ENCODE data around the gene SLC47A2. TPM values are rescaled to one million over a fixed set of nuclear protein-coding genes. Genes with fewer than 3 reads are reported as not detected.

SLC47A2 gene
- total and polyA plus RNA-seq, 2 of the 13 experiments (the other 11 are each of a cell fraction or from before 2014, with no cell fraction given): 0.04 TPM; not detected in 1

DNA sequence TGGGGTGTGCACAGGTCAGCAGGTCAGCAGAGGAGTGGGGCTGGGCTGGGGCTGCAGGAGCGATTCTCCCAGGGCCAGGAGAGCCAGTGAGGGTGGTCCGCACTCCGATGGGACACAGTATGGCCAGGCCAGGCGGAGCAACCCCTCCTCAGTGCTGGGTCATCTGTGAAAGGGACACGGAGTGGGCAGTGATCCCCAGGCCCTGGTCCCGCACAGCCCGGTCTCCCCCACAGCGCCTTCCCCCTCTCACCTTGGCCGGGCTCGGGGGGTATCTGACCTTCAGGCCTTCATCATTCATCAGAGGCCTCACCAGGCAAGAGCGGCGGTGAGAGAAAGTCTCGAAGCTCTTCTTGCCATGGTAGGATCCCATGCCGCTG lies 21.7 kb upstream of the SLC47A2 start:
- no TSS peak for BruUV-seq (replicated peaks)
- Histone ChIP-seq H3K4me1 (ENCODE audit: insufficient read depth, low read length) (peaks cover 62% of the 10 kb centered on the region), H3K79me2 (ENCODE audit: insufficient read depth, low read length) (no peaks in the 10 kb centered on the region), H3K36me3 (replicated peaks in 1 of 2; ENCODE audit: control insufficient read depth in 1 of 2, insufficient read depth in 2 of 2, low read length in 2 of 2) (no peaks in the 10 kb centered on the region), H3K4me3 (replicated peaks in 1 of 3; ENCODE audit: insufficient read depth in 1 of 3, low read depth in 2 of 3, low read length in 3 of 3) (no peak overlapping the region), H3K4me2 (ENCODE audit: low read depth, low read length) (no peak overlapping the region), H2AFZ (ENCODE audit: low read length) (no peak overlapping the region), H3K27ac (ENCODE audit: extremely low read length, insufficient read depth, low read length) (no peak overlapping the region), H3K9me3 (ENCODE audit: low read length) (no peaks in the 10 kb centered on the region), H3K9ac (ENCODE audit: insufficient read depth, low read depth, low read length) (no peak overlapping the region), H3K27me3 (ENCODE audit: control insufficient read depth in 1 of 2, insufficient read depth in 2 of 2, low read length in 2 of 2) (no peaks in the 10 kb centered on the region; a peak in 1 of 5 replicates), H4K20me1 (ENCODE audit: insufficient read depth, low read length) (no peaks in the 10 kb centered on the region)
- ChIA-PET CTCF (ENCODE audit: low intra/inter-chr PET ratio, low total read pairs) (no interaction called here), POLR2A (no interaction called here)
- DNase-seq (ENCODE audit: low spot score) (no peak), FAIRE-seq (no peak), ATAC-seq (no peak)
- WGBS (ENCODE audit: low lambda C conversion rate): 97% methylated on average over 12 of the region's 14 CpGs
- in situ Hi-C loops (cut with HindIII; ENCODE audit: extremely low pct_ligation_motif_present, low pct_unique_long_range_greater_than_20kb): no loop called here
- intact Hi-C loops (cut with micrococcal nuclease; ENCODE audit: unreplicated experiment): no loop called here
- TF ChIP-seq ZNF343 (CRISPR knock-in tag; IDR thresholded peaks at IDR 0.05) (no peak), ZNF335 (CRISPR knock-in tag; IDR thresholded peaks at IDR 0.05) (no peak), ZNF282 (IDR thresholded peaks at IDR 0.05; ENCODE audit: partially characterized antibody) (no peak), ZNF296 (CRISPR knock-in tag; conservative IDR thresholded peaks at IDR 0.05) (no peak), ZNF256 (CRISPR knock-in tag; conservative IDR thresholded peaks at IDR 0.05) (no peak), ZNF329 (CRISPR knock-in tag; IDR thresholded peaks at IDR 0.05; ENCODE audit: low read depth) (no peak), PRMT3 (CRISPR knock-in tag; IDR thresholded peaks at IDR 0.05; ENCODE audit: borderline replicate concordance, low read depth) (no peak), ZNF326 (CRISPR knock-in tag; IDR thresholded peaks at IDR 0.05; ENCODE audit: borderline replicate concordance) (no peak)
- TF ChIP-seq, protein P1, sequence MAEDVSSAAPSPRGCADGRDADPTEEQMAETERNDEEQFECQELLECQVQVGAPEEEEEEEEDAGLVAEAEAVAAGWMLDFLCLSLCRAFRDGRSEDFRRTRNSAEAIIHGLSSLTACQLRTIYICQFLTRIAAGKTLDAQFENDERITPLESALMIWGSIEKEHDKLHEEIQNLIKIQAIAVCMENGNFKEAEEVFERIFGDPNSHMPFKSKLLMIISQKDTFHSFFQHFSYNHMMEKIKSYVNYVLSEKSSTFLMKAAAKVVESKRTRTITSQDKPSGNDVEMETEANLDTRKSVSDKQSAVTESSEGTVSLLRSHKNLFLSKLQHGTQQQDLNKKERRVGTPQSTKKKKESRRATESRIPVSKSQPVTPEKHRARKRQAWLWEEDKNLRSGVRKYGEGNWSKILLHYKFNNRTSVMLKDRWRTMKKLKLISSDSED (CRISPR knock-in tag; IDR thresholded peaks at IDR 0.05): no peak
- TF ChIP-seq, protein P2, sequence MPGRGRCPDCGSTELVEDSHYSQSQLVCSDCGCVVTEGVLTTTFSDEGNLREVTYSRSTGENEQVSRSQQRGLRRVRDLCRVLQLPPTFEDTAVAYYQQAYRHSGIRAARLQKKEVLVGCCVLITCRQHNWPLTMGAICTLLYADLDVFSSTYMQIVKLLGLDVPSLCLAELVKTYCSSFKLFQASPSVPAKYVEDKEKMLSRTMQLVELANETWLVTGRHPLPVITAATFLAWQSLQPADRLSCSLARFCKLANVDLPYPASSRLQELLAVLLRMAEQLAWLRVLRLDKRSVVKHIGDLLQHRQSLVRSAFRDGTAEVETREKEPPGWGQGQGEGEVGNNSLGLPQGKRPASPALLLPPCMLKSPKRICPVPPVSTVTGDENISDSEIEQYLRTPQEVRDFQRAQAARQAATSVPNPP (CRISPR knock-in tag; IDR thresholded peaks at IDR 0.05): no peak
- TF ChIP-seq, protein P3, sequence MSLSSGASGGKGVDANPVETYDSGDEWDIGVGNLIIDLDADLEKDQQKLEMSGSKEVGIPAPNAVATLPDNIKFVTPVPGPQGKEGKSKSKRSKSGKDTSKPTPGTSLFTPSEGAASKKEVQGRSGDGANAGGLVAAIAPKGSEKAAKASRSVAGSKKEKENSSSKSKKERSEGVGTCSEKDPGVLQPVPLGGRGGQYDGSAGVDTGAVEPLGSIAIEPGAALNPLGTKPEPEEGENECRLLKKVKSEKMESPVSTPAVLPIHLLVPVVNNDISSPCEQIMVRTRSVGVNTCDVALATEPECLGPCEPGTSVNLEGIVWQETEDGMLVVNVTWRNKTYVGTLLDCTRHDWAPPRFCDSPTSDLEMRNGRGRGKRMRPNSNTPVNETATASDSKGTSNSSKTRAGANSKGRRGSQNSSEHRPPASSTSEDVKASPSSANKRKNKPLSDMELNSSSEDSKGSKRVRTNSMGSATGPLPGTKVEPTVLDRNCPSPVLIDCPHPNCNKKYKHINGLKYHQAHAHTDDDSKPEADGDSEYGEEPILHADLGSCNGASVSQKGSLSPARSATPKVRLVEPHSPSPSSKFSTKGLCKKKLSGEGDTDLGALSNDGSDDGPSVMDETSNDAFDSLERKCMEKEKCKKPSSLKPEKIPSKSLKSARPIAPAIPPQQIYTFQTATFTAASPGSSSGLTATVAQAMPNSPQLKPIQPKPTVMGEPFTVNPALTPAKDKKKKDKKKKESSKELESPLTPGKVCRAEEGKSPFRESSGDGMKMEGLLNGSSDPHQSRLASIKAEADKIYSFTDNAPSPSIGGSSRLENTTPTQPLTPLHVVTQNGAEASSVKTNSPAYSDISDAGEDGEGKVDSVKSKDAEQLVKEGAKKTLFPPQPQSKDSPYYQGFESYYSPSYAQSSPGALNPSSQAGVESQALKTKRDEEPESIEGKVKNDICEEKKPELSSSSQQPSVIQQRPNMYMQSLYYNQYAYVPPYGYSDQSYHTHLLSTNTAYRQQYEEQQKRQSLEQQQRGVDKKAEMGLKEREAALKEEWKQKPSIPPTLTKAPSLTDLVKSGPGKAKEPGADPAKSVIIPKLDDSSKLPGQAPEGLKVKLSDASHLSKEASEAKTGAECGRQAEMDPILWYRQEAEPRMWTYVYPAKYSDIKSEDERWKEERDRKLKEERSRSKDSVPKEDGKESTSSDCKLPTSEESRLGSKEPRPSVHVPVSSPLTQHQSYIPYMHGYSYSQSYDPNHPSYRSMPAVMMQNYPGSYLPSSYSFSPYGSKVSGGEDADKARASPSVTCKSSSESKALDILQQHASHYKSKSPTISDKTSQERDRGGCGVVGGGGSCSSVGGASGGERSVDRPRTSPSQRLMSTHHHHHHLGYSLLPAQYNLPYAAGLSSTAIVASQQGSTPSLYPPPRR (CRISPR knock-in tag; IDR thresholded peaks at IDR 0.05; ENCODE audit: borderline replicate concordance): no peak
- TF ChIP-seq, protein P4, sequence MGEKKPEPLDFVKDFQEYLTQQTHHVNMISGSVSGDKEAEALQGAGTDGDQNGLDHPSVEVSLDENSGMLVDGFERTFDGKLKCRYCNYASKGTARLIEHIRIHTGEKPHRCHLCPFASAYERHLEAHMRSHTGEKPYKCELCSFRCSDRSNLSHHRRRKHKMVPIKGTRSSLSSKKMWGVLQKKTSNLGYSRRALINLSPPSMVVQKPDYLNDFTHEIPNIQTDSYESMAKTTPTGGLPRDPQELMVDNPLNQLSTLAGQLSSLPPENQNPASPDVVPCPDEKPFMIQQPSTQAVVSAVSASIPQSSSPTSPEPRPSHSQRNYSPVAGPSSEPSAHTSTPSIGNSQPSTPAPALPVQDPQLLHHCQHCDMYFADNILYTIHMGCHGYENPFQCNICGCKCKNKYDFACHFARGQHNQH (CRISPR knock-in tag; IDR thresholded peaks at IDR 0.05): no peak
